H1 (cell line): Measurements from ENCODE around the gene ALOX12. TPM values are rescaled to one million over a fixed set of nuclear protein-coding genes. Genes with fewer than 3 reads are reported as not detected.

Experiments
- CTCF ChIA-PET: fragments of 300-600 bp; sonication (Branson Sonifier 250); formaldehyde crosslinking; loops from one replicate; lab custom pipeline; 2021; ENCODE audit not compliant: partially characterized antibody; lab: Charles Lee
- POLR2A ChIA-PET: fragments of 300-600 bp; sonication (Branson Sonifier 250); formaldehyde crosslinking; loops from one replicate; lab custom pipeline; 2021; ENCODE audit warnings: inconsistent platforms; ENCODE audit not compliant: partially characterized antibody; lab: Charles Lee
- DNase-seq, 2 experiments: peaks; one replicate each; pipeline versions ENCODE4 v3.0.0 to v3.0.0-alpha.2; 2010 to 2022; ENCODE audit warnings: low spot score in 2 of 2, low read depth in 1 of 2, mixed read lengths in 1 of 2
- FAIRE-seq: peaks from 2 replicates; lab custom pipeline; 2011; peaks lifted over from hg19 to GRCh38; lab: Jason Lieb, UNC
- H2AFZ ChIP-seq: 2 replicates; pipeline ENCODE4 v1.8.1; 2012; ENCODE audit warnings: low read length, inconsistent platforms
- H2AK5ac ChIP-seq: 2 replicates; pipeline ENCODE4 v1.6.1; 2013; ENCODE audit warnings: low read depth, low read length
- H2BK120ac ChIP-seq: replicated peaks from 2 replicates; pipeline ENCODE3; 2013; ENCODE audit warnings: low read depth, low read length, inconsistent platforms
- H2BK12ac ChIP-seq: 2 replicates; pipeline ENCODE4 v1.6.1; 2013; ENCODE audit warnings: low read depth, low read length
- H2BK15ac ChIP-seq: 2 replicates; pipeline ENCODE4 v1.6.1; 2013; ENCODE audit warnings: low read length
- H2BK20ac ChIP-seq: 2 replicates; pipeline ENCODE4 v1.6.1; 2013; ENCODE audit warnings: low read length
- H2BK5ac ChIP-seq: 2 replicates; pipeline ENCODE4 v1.6.1; 2013; ENCODE audit warnings: low read depth, low read length
- H3K14ac ChIP-seq: 2 replicates; pipeline ENCODE4 v1.6.1; 2013; ENCODE audit warnings: inconsistent platforms; ENCODE audit not compliant: insufficient read length
- H3K18ac ChIP-seq: 2 replicates; pipeline ENCODE4 v1.6.1; 2013; ENCODE audit warnings: low read length; ENCODE audit errors: extremely low read depth
- H3K23ac ChIP-seq: 2 replicates; pipeline ENCODE4 v1.6.1; 2013; ENCODE audit warnings: inconsistent platforms; ENCODE audit not compliant: insufficient read length
- H3K23me2 ChIP-seq: 2 replicates; pipeline ENCODE4 v1.6.1; 2013; ENCODE audit warnings: low read depth, low read length
- H3K27ac ChIP-seq: 2 replicates; pipeline ENCODE4 v1.6.1; 2011; ENCODE audit warnings: low read depth, low read length, inconsistent platforms
- H3K27me3 ChIP-seq, 4 experiments: replicated peaks in 1 of 4; 1 replicate in 1 of 4; 2 replicates in 3 of 4; pipeline versions ENCODE4 v1.6.1 to v1.8.1; 2011 to 2013; ENCODE audit warnings: low read length in 3 of 4, mild to moderate bottlenecking in 3 of 4, inconsistent platforms in 2 of 4, mixed read lengths in 2 of 4, moderate library complexity in 1 of 4; ENCODE audit not compliant: control insufficient read depth in 3 of 4, insufficient read depth in 3 of 4; ENCODE audit errors: extremely low read depth in 1 of 4
- H3K36me3 ChIP-seq, 4 experiments: 2 replicates each; pipeline versions ENCODE4 v1.6.1 to v1.8.1; 2011 to 2013; ENCODE audit warnings: mild to moderate bottlenecking in 4 of 4, low read length in 3 of 4, moderate library complexity in 2 of 4, control low read depth in 1 of 4, inconsistent platforms in 1 of 4; ENCODE audit not compliant: insufficient read depth in 4 of 4, control insufficient read depth in 2 of 4
- H3K4ac ChIP-seq: replicated peaks from 2 replicates; pipeline ENCODE3; 2013; ENCODE audit warnings: low read length, low read depth, mixed read lengths, inconsistent platforms; ENCODE audit not compliant: insufficient read length
- H3K4me1 ChIP-seq, 4 experiments: replicated peaks in 1 of 4; 1 replicate in 1 of 4; 2 replicates in 3 of 4; pipeline versions ENCODE4 v1.6.1 to v1.8.1; 2011 to 2013; ENCODE audit warnings: low read length in 3 of 4, inconsistent platforms in 2 of 4, mixed read lengths in 1 of 4; ENCODE audit not compliant: insufficient read depth in 4 of 4, control insufficient read depth in 3 of 4
- H3K4me2 ChIP-seq, 2 experiments: 2 replicates each; pipeline versions ENCODE4 v1.6.1 to v1.8.1; 2011 to 2013; ENCODE audit warnings: low read depth in 2 of 2, low read length in 2 of 2, control low read depth in 1 of 2, inconsistent platforms in 1 of 2, mild to moderate bottlenecking in 1 of 2; ENCODE audit not compliant: insufficient read depth in 1 of 2
- H3K4me3 ChIP-seq, 4 experiments: fragments of 200-600, 300-600 bp in 1 of 4; sonication (generic), shearing (Covaris generic), sonication (Bioruptor Twin) in 1 of 4; 2 replicates each; pipeline versions ENCODE4 v1.5.1 to v1.8.1; 2011 to 2016; ENCODE audit warnings: low read length in 4 of 4, low read depth in 3 of 4, control low read depth in 2 of 4, inconsistent platforms in 2 of 4, mild to moderate bottlenecking in 2 of 4, mixed read lengths in 1 of 4, moderate library complexity in 1 of 4; ENCODE audit not compliant: insufficient read depth in 2 of 4; ENCODE audit errors: extremely low read depth in 1 of 4
- H3K56ac ChIP-seq: replicated peaks from 2 replicates; pipeline ENCODE3; 2013; ENCODE audit warnings: low read depth, mild to moderate bottlenecking, mixed read lengths, low read length, inconsistent platforms; ENCODE audit not compliant: insufficient read length
- H3K79me1 ChIP-seq: 2 replicates; pipeline ENCODE4 v1.6.1; 2013; ENCODE audit warnings: low read depth, low read length, control low read depth
- H3K79me2 ChIP-seq, 2 experiments: 2 replicates each; pipeline versions ENCODE4 v1.6.1 to v1.8.1; 2012 to 2013; ENCODE audit warnings: low read length in 2 of 2, mild to moderate bottlenecking in 2 of 2, inconsistent platforms in 1 of 2; ENCODE audit not compliant: insufficient read depth in 2 of 2, control insufficient read depth in 1 of 2
- H3K9ac ChIP-seq, 4 experiments: replicated peaks in 1 of 4; 1 replicate in 1 of 4; 2 replicates in 3 of 4; pipeline versions ENCODE4 v1.6.1 to v1.8.1; 2011 to 2013; ENCODE audit warnings: low read depth in 3 of 4, low read length in 3 of 4, control low read depth in 2 of 4, mild to moderate bottlenecking in 2 of 4, moderate library complexity in 2 of 4, inconsistent platforms in 1 of 4; ENCODE audit errors: extremely low read depth in 1 of 4
- H3K9me3 ChIP-seq, 2 experiments: 2 replicates each; pipeline versions ENCODE4 v1.6.1 to v1.8.1; 2012 to 2013; ENCODE audit warnings: mild to moderate bottlenecking in 2 of 2, moderate library complexity in 2 of 2, control low read depth in 1 of 2, inconsistent platforms in 1 of 2, low read depth in 1 of 2, low read length in 1 of 2, mixed read lengths in 1 of 2; ENCODE audit not compliant: insufficient read depth in 2 of 2
- H4K20me1 ChIP-seq, 2 experiments: replicated peaks in 1 of 2; 2 replicates each; pipeline versions ENCODE3 to v1.8.1; 2011 to 2013; ENCODE audit warnings: inconsistent platforms in 2 of 2, low read length in 2 of 2, mild to moderate bottlenecking in 1 of 2; ENCODE audit not compliant: insufficient read depth in 2 of 2, control insufficient read depth in 1 of 2
- H4K5ac ChIP-seq: 2 replicates; pipeline ENCODE4 v1.6.1; 2013; ENCODE audit warnings: low read length, low read depth, mixed read lengths, inconsistent platforms; ENCODE audit not compliant: insufficient read length
- H4K8ac ChIP-seq: 2 replicates; pipeline ENCODE4 v1.8.0; 2013; ENCODE audit warnings: mild to moderate bottlenecking, moderate library complexity, low read length, inconsistent platforms; ENCODE audit not compliant: insufficient read depth; ENCODE audit errors: extremely low read depth
- H4K91ac ChIP-seq: replicated peaks from 2 replicates; pipeline ENCODE3; 2013; ENCODE audit warnings: low read length, mixed read lengths, inconsistent platforms; ENCODE audit not compliant: insufficient read length
- HDAC6 ChIP-seq: IDR thresholded peaks from one replicate; pipeline ENCODE4 v1.7.1; 2012; ENCODE audit warnings: low read depth, mild to moderate bottlenecking, inconsistent platforms, low read length, moderate library complexity
- SUZ12 ChIP-seq: fragments of 200-600 bp; sonication (generic); IDR thresholded peaks from 2 replicates; pipeline ENCODE4 v1.6.1; 2012; ENCODE audit warnings: mild to moderate bottlenecking, inconsistent platforms, low read length, moderate library complexity, mixed read lengths
- WGBS, 2 experiments: shearing (Covaris generic) in 1 of 2; methylation state at CpG; one replicate each; pipeline versions ENCODE4 v1.1.6 to v1.1.7; 2013 to 2015; ENCODE audit warnings: low lambda C conversion rate in 2 of 2, mixed read lengths in 2 of 2, inconsistent platforms in 1 of 2, low coverage in 1 of 2, missing lambda C conversion rate in 1 of 2; ENCODE audit not compliant: insufficient replicate concordance in 2 of 2, insufficient coverage in 1 of 2, insufficient read length in 1 of 2; ENCODE audit errors: extremely low coverage in 1 of 2, missing lambda C conversion rate in 1 of 2; 5-methylcytosine and 5-hydroxymethylcytosine counted together
- microRNA counts: library from miRNA; unstranded; fragments of <30 nt; microRNA quantifications from one replicate; lab custom pipeline; 2015
- polyA plus RNA-seq, 7 experiments: library from polyadenylated mRNA; depleted of rRNA in 3 of 7; stranded (reverse) in 5 of 7; unstranded in 2 of 7; fragments of >200 nt in 5 of 7; fragments of 200-250 nt in 2 of 7; gene quantifications; 1 replicate in 5 of 7; 2 replicates in 1 of 7; 4 replicates in 1 of 7; pipeline versions ENCODE4 v1.2.1 to v1.2.3, GENCODE V29; 2011 to 2013; ENCODE audit warnings: missing spikeins in 2 of 7, mixed read lengths in 2 of 7
- small RNA-seq: library from polyadenylated mRNA; stranded (forward); fragments of <200 nt; extraction: miRNeasy Mini kit (QIAGEN cat#:217004); gene quantifications from one replicate; pipeline ENCODE3, GENCODE V24; 2013; ENCODE audit not compliant: insufficient read depth
- total RNA-seq: library from RNA; stranded (reverse); fragmentation: NEBNext Ultra II Directional; extraction: Animal tissue kit (Norgen Biotek cat#: 25700); gene quantifications from 2 replicates; pipeline ENCODE4 v1.2.1, GENCODE V29; 2021

Gene ALOX12
- total and polyA plus RNA-seq, 2 of the 8 experiments (the other 6 are each of a cell fraction or from before 2014, with no cell fraction given), result 1.4 to 2.0 TPM

GRCh38 chr17:7058831-7059447, 63.1 kb downstream of the ALOX12 start:
- no peaks in the 10 kb centered on the region for H3K79me1 ChIP-seq
- H3K23me2 ChIP-seq, result no peaks in the 10 kb centered on the region
- POLR2A ChIA-PET, result interaction anchor here (1.2 kb wide), 1 partner anchor 110 kb away, joined by 4 read pairs; no protein-coding TSS in a partner anchor
- H3K4me2 ChIP-seq, result no peak overlapping the region
- CTCF ChIA-PET, result interaction anchor here (0.6 to 17.5 kb wide), 5 partner anchors 15 to 1015 kb away, joined by 3 to 434 read pairs (median 3); no protein-coding TSS in a partner anchor
- H3K4me3 ChIP-seq, result no peak overlapping the region
- H3K27me3 ChIP-seq, result no peaks in the 10 kb centered on the region
- DNase-seq (no peak), FAIRE-seq (no peak)
- H3K27ac ChIP-seq, result no peak overlapping the region
- no peak overlapping the region for H4K8ac ChIP-seq
- no peak overlapping the region for H2BK20ac ChIP-seq
- no peaks in the 10 kb centered on the region for H3K36me3 ChIP-seq
- no peak overlapping the region for H2BK12ac ChIP-seq
- H4K5ac ChIP-seq, result no peak overlapping the region
- H3K14ac ChIP-seq, result no peak overlapping the region
- H2BK5ac ChIP-seq, result no peak overlapping the region
- H3K79me2 ChIP-seq, result no peaks in the 10 kb centered on the region
- H4K20me1 ChIP-seq, result no peaks in the 10 kb centered on the region
- H3K9ac ChIP-seq, result no peak overlapping the region
- WGBS, 2 experiments, result 89% methylated on average over 7 of the region's 7 CpGs; no CpG with 5 or more reads in 1 of the 2 experiments
- no peak overlapping the region for H2AFZ ChIP-seq
- H3K9me3 ChIP-seq, result no peaks in the 10 kb centered on the region
- no peak for TF ChIP-seq SUZ12
- TF ChIP-seq HDAC6, result no peak
- no peak overlapping the region for H3K4ac ChIP-seq
- no peak overlapping the region for H2AK5ac ChIP-seq
- no peak overlapping the region for H3K23ac ChIP-seq
- H2BK15ac ChIP-seq, result no peak overlapping the region
- no peak overlapping the region for H3K56ac ChIP-seq
- H3K18ac ChIP-seq, result no peak overlapping the region
- H2BK120ac ChIP-seq, result no peak overlapping the region
- H3K4me1 ChIP-seq, result no peaks in the 10 kb centered on the region; a peak in 1 of 7 replicates
- no peak overlapping the region for H4K91ac ChIP-seq

MicroRNAs within 50 kb of the gene (microRNA counts, 767-probe panel; counts per million panel counts)
- microRNA hsa-miR-195-5p (lab: Ali Mortazavi, UCI) (879 counts per million, percentile 95 among the panel's probes with 10 or more counts), microRNA hsa-miR-497-5p (lab: Ali Mortazavi, UCI) (879 counts per million, percentile 95 among the panel's probes with 10 or more counts)

Small RNA genes lying within 50 kb of the gene (small RNA-seq; reads per million reads assigned to genes)
- not detected for gene AC120057.1

Other genes starting within 250 kb of the ALOX12 start
- gene XAF1, start 240.0 kb upstream of the ALOX12 start, total RNA-seq, result not detected in 2 replicates
- not detected in 2 replicates for gene XAF1, start 240.0 kb upstream of the ALOX12 start, polyA plus RNA-seq (2011; rRNA removed)
- 0.22 TPM in 1 of 2 replicates, not detected in the other for gene FBXO39, start 219.8 kb upstream of the ALOX12 start, total RNA-seq
- 0.12 and 0.17 TPM in 2 replicates for gene FBXO39, start 219.8 kb upstream of the ALOX12 start, polyA plus RNA-seq (2011; rRNA removed)
- gene TEKT1, start 164.3 kb upstream of the ALOX12 start, total RNA-seq, result not detected in 2 replicates
- not detected in 2 replicates for gene TEKT1, start 164.3 kb upstream of the ALOX12 start, polyA plus RNA-seq (2011; rRNA removed)
- 149 and 159 TPM in 2 replicates for gene RNASEK, start 16.6 kb downstream of the ALOX12 start, total RNA-seq
- gene RNASEK, start 16.6 kb downstream of the ALOX12 start, polyA plus RNA-seq (2011; rRNA removed), result 133 and 147 TPM in 2 replicates
- 7.4 and 8.7 TPM in 2 replicates for gene BCL6B, start 27.0 kb downstream of the ALOX12 start, total RNA-seq
- 6.6 and 7.0 TPM in 2 replicates for gene BCL6B, start 27.0 kb downstream of the ALOX12 start, polyA plus RNA-seq (2011; rRNA removed)
- gene SLC16A13, start 40.0 kb downstream of the ALOX12 start, total RNA-seq, result 4.7 and 5.8 TPM in 2 replicates
- 5.4 and 7.7 TPM in 2 replicates for gene SLC16A13, start 40.0 kb downstream of the ALOX12 start, polyA plus RNA-seq (2011; rRNA removed)
- 0.35 and 0.67 TPM in 2 replicates for gene SLC16A11, start 48.0 kb downstream of the ALOX12 start, total RNA-seq
- gene SLC16A11, start 48.0 kb downstream of the ALOX12 start, polyA plus RNA-seq (2011; rRNA removed), result 0.39 and 0.85 TPM in 2 replicates
- gene CLEC10A, start 84.2 kb downstream of the ALOX12 start, total RNA-seq, result not detected in 2 replicates
- 0.17 TPM in 1 of 2 replicates, not detected in the other for gene CLEC10A, start 84.2 kb downstream of the ALOX12 start, polyA plus RNA-seq (2011; rRNA removed)
- gene ASGR2, start 118.8 kb downstream of the ALOX12 start, total RNA-seq, result not detected in 2 replicates
- 0.61 and 0.91 TPM in 2 replicates for gene ASGR2, start 118.8 kb downstream of the ALOX12 start, polyA plus RNA-seq (2011; rRNA removed)
- 8.6 and 10.8 TPM in 2 replicates for gene ASGR1, start 183.3 kb downstream of the ALOX12 start, total RNA-seq
- gene ASGR1, start 183.3 kb downstream of the ALOX12 start, polyA plus RNA-seq (2011; rRNA removed), result 14.5 and 16.1 TPM in 2 replicates
- gene DLG4, start 223.8 kb downstream of the ALOX12 start, total RNA-seq, result 43.1 and 45.9 TPM in 2 replicates
- gene DLG4, start 223.8 kb downstream of the ALOX12 start, polyA plus RNA-seq (2011; rRNA removed), result 18.9 and 35.2 TPM in 2 replicates
- 169 and 181 TPM in 2 replicates for gene ACADVL, start 223.9 kb downstream of the ALOX12 start, total RNA-seq
- 231 and 317 TPM in 2 replicates for gene ACADVL, start 223.9 kb downstream of the ALOX12 start, polyA plus RNA-seq (2011; rRNA removed)
- gene DVL2, start 238.5 kb downstream of the ALOX12 start, total RNA-seq, result 59.3 and 59.6 TPM in 2 replicates
- 19.0 and 29.7 TPM in 2 replicates for gene DVL2, start 238.5 kb downstream of the ALOX12 start, polyA plus RNA-seq (2011; rRNA removed)
- 62.8 and 65.1 TPM in 2 replicates for gene PHF23, start 243.4 kb downstream of the ALOX12 start, total RNA-seq
- 46.5 and 47.5 TPM in 2 replicates for gene PHF23, start 243.4 kb downstream of the ALOX12 start, polyA plus RNA-seq (2011; rRNA removed)
- 252 and 265 TPM in 2 replicates for gene GABARAP, start 246.4 kb downstream of the ALOX12 start, total RNA-seq
- gene GABARAP, start 246.4 kb downstream of the ALOX12 start, polyA plus RNA-seq (2011; rRNA removed), result 351 and 581 TPM in 2 replicates